Cardiac muscle cell (in vitro differentiated cells and primary cell): ENCODE data around the gene HOXB4. TPM values are rescaled to one million over a fixed set of nuclear protein-coding genes. Genes with fewer than 3 reads are reported as not detected.
A peak's percentile ranks its signal among the peaks of the same experiment; 100 is the strongest.

Experiments used
- DNase-seq, 2 donors: peaks; one replicate each; pipeline versions ENCODE4 v3.0.0 to v3.0.0-alpha.2; 2010 to 2017; ENCODE audit warnings: low read depth in 1 of 2, low spot score in 1 of 2
- H3K27ac ChIP-seq: fragments of 200-600 bp; sonication (generic); 2 replicates; pipeline ENCODE4 v1.5.1; 2016
- H3K27me3 ChIP-seq: fragments of 200-600 bp; sonication (generic); 2 replicates; pipeline ENCODE4 v1.6.0; 2016; ENCODE audit warnings: control low read depth
- H3K36me3 ChIP-seq: fragments of 200-600 bp; sonication (generic); 2 replicates; pipeline ENCODE4 v1.5.1; 2016; ENCODE audit warnings: control low read depth
- H3K4me1 ChIP-seq: fragments of 200-600 bp; sonication (generic); 2 replicates; pipeline ENCODE4 v1.8.1; 2017; ENCODE audit warnings: low read depth, mild to moderate bottlenecking, mixed run types
- H3K4me3 ChIP-seq: fragments of 200-600 bp; sonication (generic); 2 replicates; pipeline ENCODE4 v1.5.1; 2016; ENCODE audit warnings: mild to moderate bottlenecking
- H3K9me3 ChIP-seq: fragments of 200-600 bp; sonication (generic); 2 replicates; pipeline ENCODE4 v1.5.1; 2017; ENCODE audit warnings: low read depth, mild to moderate bottlenecking, control low read depth
- polyA plus RNA-seq: library from polyadenylated mRNA; unstranded; fragments of >200 nt; fragmentation: Nextera tagmentation; extraction: Ambion mirVana; gene quantifications from 2 replicates; pipeline ENCODE4 v1.2.1, GENCODE V29; 2016
- total RNA-seq: library from RNA; depleted of rRNA; stranded (reverse); fragments of >200 nt; gene quantifications from 2 replicates; pipeline ENCODE4 v1.2.3, GENCODE V29; 2016
- TF ChIP-seq, protein P1 (sequence below): IDR thresholded peaks from 2 replicates; pipeline ENCODE4 v1.5.1; 2012; ENCODE audit warnings: low read depth, mild to moderate bottlenecking, low read length

Gene HOXB4
- total and polyA plus RNA-seq, 2 experiments from 2014 or later = 5.4 to 12.5 TPM

DNA sequence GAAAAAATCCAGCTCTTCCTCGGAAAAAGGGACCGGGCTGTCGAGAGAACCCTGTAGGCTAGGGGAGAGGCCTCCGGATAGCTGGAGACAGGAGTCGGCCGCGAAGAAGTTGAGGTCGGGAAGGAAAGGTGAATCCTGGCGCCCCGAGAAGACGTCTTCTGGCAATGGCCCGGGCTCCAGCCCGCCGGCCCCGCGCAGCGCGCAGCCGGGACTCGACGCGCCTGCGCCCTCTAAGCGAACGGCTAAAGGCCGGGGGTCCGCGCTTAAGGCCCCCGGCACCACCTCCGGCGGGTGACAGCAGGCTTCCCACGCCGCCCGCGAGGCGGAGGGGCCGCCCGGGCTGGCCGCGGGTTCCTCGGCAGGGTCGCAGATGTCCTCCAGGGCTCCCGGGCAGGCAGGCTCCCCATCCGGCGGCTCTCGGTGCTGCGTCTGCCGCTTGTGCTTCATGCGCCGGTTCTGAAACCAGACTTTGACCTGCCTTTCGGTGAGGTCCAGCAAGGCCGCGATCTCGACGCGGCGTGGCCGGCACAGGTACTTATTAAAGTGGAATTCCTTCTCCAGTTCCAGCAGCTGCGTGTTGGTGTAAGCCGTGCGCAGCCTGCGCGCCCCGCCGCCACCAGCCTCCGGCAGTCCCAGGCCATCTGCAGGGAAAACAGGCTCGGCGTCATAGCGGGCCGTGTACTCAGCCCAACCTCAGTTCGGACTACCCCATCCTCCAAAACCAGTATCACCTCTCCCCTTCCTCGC is 34.9 kb downstream of the HOXB4 start:
- Histone ChIP-seq H3K36me3 (peaks cover 7% of the 10 kb centered on the region), H3K27ac (peak overlapping the region; percentile 98), H3K27me3 (no peaks in the 10 kb centered on the region), H3K9me3 (no peaks in the 10 kb centered on the region), H3K4me1 (peaks cover 45% of the 10 kb centered on the region), H3K4me3 (peak overlapping the region; percentile 90)
- TF ChIP-seq, protein P1, sequence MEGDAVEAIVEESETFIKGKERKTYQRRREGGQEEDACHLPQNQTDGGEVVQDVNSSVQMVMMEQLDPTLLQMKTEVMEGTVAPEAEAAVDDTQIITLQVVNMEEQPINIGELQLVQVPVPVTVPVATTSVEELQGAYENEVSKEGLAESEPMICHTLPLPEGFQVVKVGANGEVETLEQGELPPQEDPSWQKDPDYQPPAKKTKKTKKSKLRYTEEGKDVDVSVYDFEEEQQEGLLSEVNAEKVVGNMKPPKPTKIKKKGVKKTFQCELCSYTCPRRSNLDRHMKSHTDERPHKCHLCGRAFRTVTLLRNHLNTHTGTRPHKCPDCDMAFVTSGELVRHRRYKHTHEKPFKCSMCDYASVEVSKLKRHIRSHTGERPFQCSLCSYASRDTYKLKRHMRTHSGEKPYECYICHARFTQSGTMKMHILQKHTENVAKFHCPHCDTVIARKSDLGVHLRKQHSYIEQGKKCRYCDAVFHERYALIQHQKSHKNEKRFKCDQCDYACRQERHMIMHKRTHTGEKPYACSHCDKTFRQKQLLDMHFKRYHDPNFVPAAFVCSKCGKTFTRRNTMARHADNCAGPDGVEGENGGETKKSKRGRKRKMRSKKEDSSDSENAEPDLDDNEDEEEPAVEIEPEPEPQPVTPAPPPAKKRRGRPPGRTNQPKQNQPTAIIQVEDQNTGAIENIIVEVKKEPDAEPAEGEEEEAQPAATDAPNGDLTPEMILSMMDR = no peak
- DNase-seq = peak; percentile 65 to 67

GRCh38 chr17:48542698-48543106 is 35.4 kb downstream of the HOXB4 start:
- no peaks in the 10 kb centered on the region for H3K27me3 ChIP-seq
- H3K36me3 ChIP-seq = peaks cover 7% of the 10 kb centered on the region
- TF ChIP-seq, protein P1 = no peak
- no peak for DNase-seq
- H3K4me1 ChIP-seq = peaks cover 39% of the 10 kb centered on the region
- peak overlapping the region; percentile 98 for H3K27ac ChIP-seq
- peak overlapping the region; percentile 90 for H3K4me3 ChIP-seq
- H3K9me3 ChIP-seq = no peaks in the 10 kb centered on the region

- Histone ChIP-seq H3K9me3 (no peaks in the 10 kb centered on the region), H3K4me3 (peak overlapping the region; percentile 90), H3K36me3 (peaks cover 7% of the 10 kb centered on the region), H3K27ac (peak overlapping the region; percentile 98), H3K4me1 (peaks cover 34% of the 10 kb centered on the region), H3K27me3 (no peaks in the 10 kb centered on the region)
- TF ChIP-seq, protein P1 = no peak
- DNase-seq = peak in 1 of 2 donors; percentile 60
These were observed 36.0 kb downstream of the HOXB4 start for GRCh38 chr17:48542114-48542656.

GRCh38 chr17:48541577-48542113 is 36.5 kb downstream of the HOXB4 start:
- peaks cover 7% of the 10 kb centered on the region for H3K36me3 ChIP-seq
- H3K4me1 ChIP-seq = peaks cover 33% of the 10 kb centered on the region
- TF ChIP-seq, protein P1 = no peak
- peak overlapping the region; percentile 90 for H3K4me3 ChIP-seq
- DNase-seq = peak; percentile 65 to 85
- peak overlapping the region; percentile 98 for H3K27ac ChIP-seq
- no peaks in the 10 kb centered on the region for H3K27me3 ChIP-seq
- H3K9me3 ChIP-seq = no peaks in the 10 kb centered on the region

DNA sequence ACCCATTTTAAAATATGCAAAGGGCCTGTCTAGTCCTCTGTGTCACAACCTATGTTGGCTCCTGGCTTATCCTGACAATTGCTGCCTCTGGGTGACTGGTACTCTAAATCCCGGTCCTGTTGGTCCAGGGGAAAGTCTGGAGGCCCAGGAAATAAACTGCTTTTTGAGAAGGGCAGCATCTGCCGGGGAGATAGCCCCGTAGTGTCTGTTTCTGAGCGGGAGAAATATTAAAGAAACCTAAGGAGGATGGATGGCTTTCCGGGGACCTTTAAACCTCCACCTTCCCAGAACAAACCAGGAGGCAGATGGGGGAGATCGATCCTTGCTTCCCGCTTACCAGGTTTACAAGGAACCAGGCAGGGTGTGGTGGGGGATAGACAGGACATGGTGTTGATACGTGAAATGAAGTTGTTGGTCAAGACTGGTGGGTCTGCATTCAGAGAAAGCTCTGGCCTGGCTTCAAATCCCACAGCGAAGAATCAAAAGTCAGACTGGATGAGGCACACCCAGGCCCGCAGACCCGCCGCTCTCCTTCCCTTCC is 37.0 kb downstream of the HOXB4 start:
- H3K27me3 ChIP-seq = no peaks in the 10 kb centered on the region
- TF ChIP-seq, protein P1 = no peak
- no peaks in the 10 kb centered on the region for H3K9me3 ChIP-seq
- peak overlapping the region; percentile 90 for H3K4me3 ChIP-seq
- H3K27ac ChIP-seq = peak overlapping the region; percentile 98
- peaks cover 7% of the 10 kb centered on the region for H3K36me3 ChIP-seq
- peaks cover 31% of the 10 kb centered on the region for H3K4me1 ChIP-seq
- peak in 1 of 2 donors; percentile 38 for DNase-seq
